A549 treated with Hydrocortisone at 1 μM for 4 hours (cell line): ENCODE measurements around the gene SRL. TPM values are rescaled to one million over a fixed set of nuclear protein-coding genes. Genes with fewer than 3 reads are reported as not detected.

Experiments
- total RNA-seq: library from RNA; stranded (reverse); fragments of 200-300 nt; extraction: Qiagen RNA extraction; gene quantifications from 5 replicates; pipeline ENCODE4 v1.2.3, GENCODE V29; 2022

Gene SRL
- 0.03 to 0.08 TPM (median 0.06 TPM) in 5 replicates for total RNA-seq

GRCh38 chr16:4241928-4242283 lies at the start of gene SRL:
TSS of gene SRL (minus strand) at chr16:4242080. CDS start at chr16:4242067, 13 bp downstream.

Other genes with a start within 250 kb of the SRL start
- 6.4 to 8.9 TPM (median 7.3 TPM) in 5 replicates for gene ADCY9, start 125.6 kb downstream of the SRL start, total RNA-seq
- 12.8 to 16.9 TPM (median 14.4 TPM) in 5 replicates for gene TFAP4, start 30.9 kb upstream of the SRL start, total RNA-seq
- 22.2 to 27.5 TPM (median 25.3 TPM) in 5 replicates for gene GLIS2, start 74.0 kb upstream of the SRL start, total RNA-seq
- 52.1 to 77.7 TPM (median 77.1 TPM) in 5 replicates for gene PAM16, start 109.2 kb upstream of the SRL start, total RNA-seq
- 4.0 to 6.0 TPM (median 5.5 TPM) in 5 replicates for gene VASN, start 129.8 kb upstream of the SRL start, total RNA-seq
- gene CORO7, start 174.5 kb upstream of the SRL start, total RNA-seq, result 13.1 to 18.8 TPM (median 18.2 TPM) in 5 replicates
- gene DNAJA3, start 183.8 kb upstream of the SRL start, total RNA-seq, result 67.9 to 70.4 TPM (median 68.8 TPM) in 5 replicates
- 42.5 to 48.7 TPM (median 46.5 TPM) in 5 replicates for gene NMRAL1, start 232.5 kb upstream of the SRL start, total RNA-seq
- 57.4 to 69.7 TPM (median 64.8 TPM) in 5 replicates for gene HMOX2, start 234.3 kb upstream of the SRL start, total RNA-seq